ENCODE results near the gene TMSB4X. TPM values are rescaled to one million over a fixed set of nuclear protein-coding genes. Genes with fewer than 3 reads are reported as not detected.
"Not testable (repeated sequence)": the region's sequence is repeated elsewhere in the genome, so short reads cannot be mapped to it uniquely, and the experiment has no call there.

TMSB4X gene
- 15,061 and 18,385 TPM in 2 replicates for total RNA-seq

DNA sequence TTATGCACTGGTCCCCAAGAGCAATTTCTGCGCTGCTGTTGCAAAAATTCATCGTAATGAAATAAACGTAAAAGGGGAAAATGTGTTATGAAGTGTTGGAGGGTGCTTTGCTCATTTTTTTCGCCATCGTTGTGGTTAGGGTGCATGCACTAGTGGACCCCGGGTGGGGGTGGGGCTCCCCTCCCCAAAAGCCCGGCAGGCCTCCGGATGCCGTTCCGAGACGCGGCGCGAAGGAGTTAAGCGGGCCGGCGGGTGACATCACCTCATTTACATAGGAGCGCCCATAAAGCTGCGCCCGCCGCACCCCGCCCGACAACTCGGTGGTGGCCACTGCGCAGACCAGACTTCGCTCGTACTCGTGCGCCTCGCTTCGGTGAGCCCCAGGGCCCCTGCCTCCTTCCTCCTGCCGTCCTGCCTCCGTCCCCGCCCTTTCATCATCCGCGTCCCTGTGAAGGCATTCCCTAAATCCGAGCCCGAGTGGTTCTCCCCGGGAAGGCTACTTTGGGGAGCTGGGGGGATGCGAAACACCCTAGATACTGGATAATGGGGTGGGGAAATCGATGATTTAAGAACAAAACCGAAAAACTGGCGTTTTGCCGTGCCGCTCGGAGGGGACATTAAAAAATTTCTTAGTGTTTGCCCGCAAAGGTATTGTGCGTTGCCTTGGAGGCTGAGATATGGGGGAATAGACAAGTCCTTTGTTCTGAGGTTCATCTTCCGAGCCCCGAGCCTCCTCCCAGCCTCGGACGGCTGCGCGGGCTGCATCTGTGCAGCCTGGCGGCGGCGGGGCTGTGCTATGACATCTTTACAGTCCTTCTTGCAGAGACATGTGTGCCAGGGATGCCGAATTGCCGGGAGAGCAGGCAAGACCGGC, at the start of gene TMSB4X:
TMSB4X (plus strand) TSS at position 315 of the 874 bp plus-strand sequence.
- DNase-seq (ENCODE audit: low read depth in 2 of 2): peak; percentile 65 to 80

- DNase-seq (ENCODE audit: low read depth in 2 of 2): no peak
These were observed 45.2 kb upstream of the TMSB4X start for GRCh38 chrX:12929701-12930100.

DNA sequence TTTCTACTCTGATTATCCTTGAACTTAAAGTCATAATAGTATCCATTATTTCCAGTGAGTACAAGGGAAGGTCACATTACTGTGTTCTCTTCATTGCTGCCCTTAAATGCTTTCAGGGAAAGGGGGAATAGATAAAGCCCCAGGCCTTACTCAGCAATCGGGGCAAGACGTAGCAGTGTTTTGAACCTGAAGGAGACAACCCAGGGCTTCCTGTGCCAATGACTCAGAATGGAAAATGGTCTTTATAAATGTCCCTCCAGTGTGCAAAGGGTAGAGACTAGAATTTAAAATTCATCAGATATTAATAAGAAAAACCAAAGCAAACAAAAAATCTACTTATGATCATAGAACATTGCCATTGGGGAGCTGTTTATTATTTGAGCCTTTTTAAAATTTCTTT, 44.8 kb upstream of the TMSB4X start:
- DNase-seq (ENCODE audit: low read depth in 2 of 2): no peak

DNA sequence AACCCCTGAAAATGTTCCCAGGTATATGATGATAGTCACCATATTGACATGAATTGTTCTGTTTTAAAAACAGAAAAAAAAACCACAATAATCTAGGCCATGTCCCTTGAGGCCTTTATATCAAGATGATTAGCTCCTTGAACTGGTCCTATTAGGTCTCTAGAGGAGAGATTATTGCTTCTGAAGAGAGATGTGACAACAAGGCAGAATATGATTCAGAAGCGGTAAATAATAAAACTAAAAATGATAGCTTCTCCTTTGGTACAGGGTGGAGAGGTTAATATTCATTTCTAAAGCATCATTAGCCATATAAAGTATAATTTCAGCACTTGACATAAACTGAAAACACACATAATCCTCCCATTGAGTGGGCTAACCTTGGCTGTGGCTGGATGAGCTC, 42.7 kb upstream of the TMSB4X start:
- no peak for DNase-seq (ENCODE audit: low read depth in 2 of 2)

GRCh38 chrX:12934850-12935249, 40.1 kb upstream of the TMSB4X start:
- no peak for DNase-seq (ENCODE audit: low read depth in 2 of 2)

GRCh38 chrX:12936947-12937346, 38.0 kb upstream of the TMSB4X start:
- DNase-seq (ENCODE audit: low read depth in 2 of 2): no peak

DNA sequence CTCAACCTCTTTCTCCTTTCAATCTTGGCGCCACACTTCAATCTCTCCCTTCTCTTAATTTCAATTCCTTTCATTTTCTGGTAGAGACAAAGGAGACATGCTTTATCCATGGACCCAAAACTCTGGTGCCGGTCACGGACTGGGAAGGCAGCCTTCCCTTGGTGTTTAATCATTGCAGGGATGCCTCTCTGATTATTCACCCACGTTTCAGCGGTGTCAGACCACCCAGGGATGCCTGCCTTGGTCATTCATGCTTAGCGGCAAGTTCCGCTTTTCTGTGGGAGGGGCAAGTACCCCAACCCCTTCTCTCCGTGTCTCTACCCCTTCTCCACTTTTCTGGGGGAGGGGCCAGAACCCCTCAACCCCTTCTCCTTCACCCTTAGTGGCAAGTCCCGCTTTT, 34.4 kb upstream of the TMSB4X start:
- DNase-seq (ENCODE audit: low read depth in 2 of 2): not testable (repeated sequence)

GRCh38 chrX:12943592-12943991, 31.3 kb upstream of the TMSB4X start:
- not testable (repeated sequence) for DNase-seq (ENCODE audit: low read depth in 2 of 2)

GRCh38 chrX:12944452-12944851, 30.5 kb upstream of the TMSB4X start:
- not testable (repeated sequence) for DNase-seq (ENCODE audit: low read depth in 2 of 2)

DNA sequence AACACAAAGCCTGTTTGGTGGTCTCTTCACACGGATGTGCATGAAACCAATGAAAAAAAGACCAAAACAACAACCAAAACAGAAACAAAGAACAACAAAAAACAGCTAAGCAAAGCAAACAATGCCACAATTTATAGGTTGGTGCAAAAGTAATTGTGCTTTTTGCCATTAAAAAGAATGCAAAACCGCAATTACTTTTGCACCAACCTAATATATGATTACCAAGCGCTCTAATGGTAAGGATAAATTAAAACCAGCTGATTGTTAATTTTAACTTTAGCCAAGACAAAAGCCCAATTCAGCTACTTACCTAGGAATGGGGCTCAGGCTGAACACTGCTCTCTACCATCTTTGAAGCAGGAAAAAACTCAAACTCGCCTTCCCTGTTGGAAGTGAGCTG, 29.4 kb upstream of the TMSB4X start:
- no peak for DNase-seq (ENCODE audit: low read depth in 2 of 2)

DNA sequence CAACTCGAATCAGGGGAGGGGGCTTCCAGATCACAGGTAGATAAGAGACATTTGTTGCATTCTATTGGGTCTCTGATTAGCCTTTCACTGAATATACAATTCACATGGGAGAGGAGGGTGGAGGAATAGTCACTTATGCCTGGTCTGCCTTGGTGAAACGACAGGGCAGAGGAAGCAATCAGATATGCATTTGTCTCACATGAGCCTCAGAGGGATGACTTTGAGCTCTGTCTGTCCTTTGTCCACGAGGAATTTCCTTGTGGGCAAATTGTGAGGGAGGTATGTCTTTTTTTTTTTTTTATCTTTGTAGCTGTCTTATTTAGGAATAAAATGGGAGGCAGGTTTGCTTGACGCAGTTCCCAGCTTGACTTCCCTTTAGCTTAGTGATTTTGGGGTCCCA, 28.5 kb upstream of the TMSB4X start:
- DNase-seq (ENCODE audit: low read depth in 2 of 2): no peak

DNA sequence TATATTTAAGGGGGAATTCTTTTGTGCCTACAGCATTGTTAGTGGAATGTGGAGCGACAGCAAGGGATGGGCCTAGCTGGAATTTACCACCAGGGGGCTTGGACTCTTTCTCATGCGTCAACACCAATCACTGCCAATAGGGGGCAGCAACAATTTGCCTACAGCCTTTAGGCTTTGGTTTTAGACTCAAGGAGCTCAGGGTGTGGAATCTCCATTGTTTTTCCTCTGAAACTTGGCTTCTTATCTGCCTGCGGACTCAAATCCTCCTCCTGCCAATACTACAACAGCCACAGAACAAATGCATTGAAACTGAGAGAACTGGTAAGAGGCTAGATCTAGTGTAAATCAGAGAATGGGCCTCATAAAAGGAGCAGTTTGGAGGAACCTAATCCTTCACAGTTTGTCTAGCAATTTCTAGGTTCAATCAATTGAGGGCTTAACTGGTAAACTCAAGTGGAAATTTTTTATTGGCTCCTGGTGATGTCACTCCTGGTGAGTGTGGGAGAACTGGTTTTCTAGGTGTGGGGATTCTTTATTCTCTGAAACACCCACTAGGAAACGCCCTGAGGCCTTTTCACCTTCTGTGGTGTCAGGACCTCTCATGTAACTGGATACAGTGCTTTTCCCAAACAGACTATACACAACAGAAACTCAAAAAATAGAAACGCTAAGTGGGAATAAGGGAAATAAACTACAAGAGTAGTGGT, 27.9 kb upstream of the TMSB4X start:
- peak; percentile 60 to 82 for DNase-seq (ENCODE audit: low read depth in 2 of 2)

- DNase-seq (ENCODE audit: low read depth in 2 of 2): no peak
These were observed 27.2 kb upstream of the TMSB4X start for GRCh38 chrX:12947545-12948235.

GRCh38 chrX:12948495-12948894, 26.4 kb upstream of the TMSB4X start:
- DNase-seq (ENCODE audit: low read depth in 2 of 2): no peak

DNA sequence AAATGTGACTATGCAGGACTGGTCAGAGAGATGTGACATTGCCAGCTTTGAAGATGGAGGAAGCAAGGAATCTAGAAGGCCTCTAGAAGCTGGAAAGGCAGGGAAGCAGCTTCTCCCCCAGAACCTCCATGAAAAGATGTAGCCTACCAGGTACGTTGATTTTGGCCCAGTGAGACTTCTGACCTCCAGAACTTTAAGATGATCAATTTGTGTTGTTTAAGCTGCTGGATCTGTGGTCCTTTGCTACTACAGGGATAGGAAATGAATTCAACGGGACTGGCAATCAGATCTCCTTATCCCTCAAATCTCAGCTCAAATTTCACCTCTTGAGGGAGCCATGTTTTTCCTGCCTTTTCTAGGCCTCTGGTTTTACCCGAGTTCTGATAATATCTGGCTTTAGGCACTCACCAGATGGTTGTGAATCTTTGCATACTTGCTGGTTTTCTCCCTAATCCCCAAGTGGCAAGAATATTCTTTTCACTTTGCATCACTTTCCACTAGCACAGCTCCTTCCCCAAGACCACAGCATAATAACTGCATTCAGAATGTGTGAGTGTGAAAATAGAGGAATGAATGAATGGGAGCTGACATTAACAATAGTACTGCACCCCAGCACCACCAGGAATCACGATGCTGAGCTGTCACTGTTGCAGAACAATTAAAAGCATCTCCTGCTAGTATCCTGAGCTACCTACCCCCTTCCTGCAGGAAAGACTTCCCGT, 25.5 kb upstream of the TMSB4X start:
- DNase-seq (ENCODE audit: low read depth in 2 of 2): no peak

DNA sequence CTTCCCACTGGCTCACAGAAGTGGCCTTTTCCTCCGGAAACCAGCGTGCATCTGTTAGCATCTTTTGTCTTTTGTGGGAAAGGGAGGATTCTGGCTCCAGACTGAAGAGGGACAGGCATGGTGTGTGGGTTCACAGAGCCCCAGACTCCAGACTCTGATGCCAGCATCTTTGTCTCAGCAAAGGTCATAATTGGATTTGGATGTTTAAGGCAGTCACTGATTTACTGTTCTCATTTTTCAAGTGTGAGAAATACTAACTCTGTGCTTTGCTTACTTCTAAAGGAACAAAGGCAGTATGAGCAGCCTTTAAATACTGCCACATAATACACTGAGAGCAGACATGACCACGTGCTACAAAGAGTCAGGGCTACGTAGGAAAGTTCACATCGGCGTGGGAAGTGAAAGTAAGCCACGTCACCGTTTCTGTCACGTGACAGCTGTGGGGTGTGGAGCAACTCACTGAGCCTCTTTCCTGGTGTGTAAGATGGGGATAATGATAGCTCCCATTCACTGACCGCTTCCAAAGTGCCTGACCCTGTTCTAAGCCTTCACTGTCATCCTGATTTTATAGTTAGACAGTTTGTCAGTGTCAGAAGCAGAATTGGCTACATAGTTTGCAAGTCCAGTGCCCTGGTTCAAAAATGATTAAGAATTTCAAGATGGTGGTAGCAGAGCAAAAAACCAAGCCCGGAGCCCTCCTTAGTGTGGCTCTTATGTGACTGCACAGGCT, 24.8 kb upstream of the TMSB4X start:
- DNase-seq (ENCODE audit: low read depth in 2 of 2): peak; percentile 89

- DNase-seq (ENCODE audit: low read depth in 2 of 2): peak in 1 of 2 donors; percentile 64
These were observed 23.9 kb upstream of the TMSB4X start for GRCh38 chrX:12950851-12951594.

DNA sequence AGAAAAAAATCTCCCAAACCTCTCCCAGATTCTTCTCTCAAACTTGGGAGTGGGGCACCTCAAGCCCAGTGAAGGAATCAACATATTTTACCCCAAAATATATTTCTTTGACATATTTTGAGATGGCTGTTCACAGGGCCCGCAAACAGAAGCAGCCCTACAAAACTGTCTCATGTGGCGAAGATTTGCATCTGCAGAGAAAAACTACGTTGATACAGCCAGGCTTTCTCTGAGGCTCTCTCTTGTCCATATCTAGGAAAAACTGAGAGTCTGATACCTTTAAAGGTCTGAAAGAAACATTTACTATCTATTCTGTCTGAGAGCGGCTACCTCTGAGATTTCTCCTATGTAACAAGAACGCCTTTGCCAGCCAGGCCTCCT, 23.3 kb upstream of the TMSB4X start:
- no peak for DNase-seq (ENCODE audit: low read depth in 2 of 2)

GRCh38 chrX:12953420-12953819, 21.5 kb upstream of the TMSB4X start:
- no peak for DNase-seq (ENCODE audit: low read depth in 2 of 2)

GRCh38 chrX:12954376-12954775, 20.5 kb upstream of the TMSB4X start:
- DNase-seq (ENCODE audit: low read depth in 2 of 2): no peak

Measured in dermis microvascular lymphatic vessel endothelial cell (primary cell).